Erythroblast (primary cell): ENCODE data around the gene ZFP1.

ENCODE experiments used
- DNase-seq, 2 experiments: peaks; one replicate each; lab custom pipeline; 2025; lab: John Stamatoyannopoulos, UW
- GATA1 ChIP-seq: IDR thresholded peaks from 2 replicates; pipeline ENCODE4 v1.6.1; 2011; ENCODE audit warnings: low read depth, mild to moderate bottlenecking, control low read depth, low read length, moderate library complexity
- POLR2A ChIP-seq: IDR thresholded peaks from 2 replicates; pipeline ENCODE4 v1.6.1; 2011; ENCODE audit warnings: mild to moderate bottlenecking, low read length

ZFP1 gene

GRCh38 chr16:75108792-75109731 is 39.3 kb upstream of the ZFP1 start:
- no peak for TF ChIP-seq POLR2A
- TF ChIP-seq GATA1: no peak
- peak; percentile 84 to 90 for DNase-seq

GRCh38 chr16:75109732-75110243 is 38.5 kb upstream of the ZFP1 start:
- no peak for DNase-seq
- no peak for TF ChIP-seq POLR2A
- no peak for TF ChIP-seq GATA1

GRCh38 chr16:75110637-75111513 is 37.4 kb upstream of the ZFP1 start:
- DNase-seq: peak; percentile 91 to 94
- TF ChIP-seq GATA1 (no peak), POLR2A (peak; percentile 50)

- no peak for TF ChIP-seq GATA1
- no peak for TF ChIP-seq POLR2A
- DNase-seq: no peak
These were observed 36.8 kb upstream of the ZFP1 start for GRCh38 chr16:75111514-75111940.

- DNase-seq: no peak
- TF ChIP-seq GATA1 (no peak), POLR2A (no peak)
These were observed 36.2 kb upstream of the ZFP1 start for GRCh38 chr16:75111961-75112733.

GRCh38 chr16:75112734-75113491 is 35.4 kb upstream of the ZFP1 start:
- TF ChIP-seq POLR2A (no peak), GATA1 (no peak)
- peak; percentile 48 to 54 for DNase-seq

GRCh38 chr16:75113541-75114121 is 34.7 kb upstream of the ZFP1 start:
- TF ChIP-seq GATA1 (no peak), POLR2A (no peak)
- DNase-seq: no peak

- DNase-seq: no peak
- TF ChIP-seq POLR2A: no peak
- no peak for TF ChIP-seq GATA1
These were observed 34.0 kb upstream of the ZFP1 start for GRCh38 chr16:75114179-75114945.

GRCh38 chr16:75114946-75115825 is 33.1 kb upstream of the ZFP1 start:
- no peak for TF ChIP-seq POLR2A
- TF ChIP-seq GATA1: no peak
- DNase-seq: no peak

- no peak for TF ChIP-seq GATA1
- peak; percentile 52 for TF ChIP-seq POLR2A
- DNase-seq: peak; percentile 37 to 67
These were observed 32.0 kb upstream of the ZFP1 start, which contains the start of gene LDHD for GRCh38 chr16:75116081-75116910. Gene LDHD, minus strand, starts transcription at chr16:75116780. Its CDS starts 60 bp downstream, at chr16:75116720.
